Activated naive CD4-positive, alpha-beta T cell treated with anti-CD3 and anti-CD28 coated beads, Interleukin-2, amount 10 ng/mL, durations not matched to agents 7 days and 5 days (primary cell): Measurements from ENCODE around the gene LMNB1.
"Not testable (repeated sequence)": the region's sequence is repeated elsewhere in the genome, so short reads cannot be mapped to it uniquely, and the experiment has no call there.

ENCODE experiments used
- CTCF ChIA-PET: fragments of 350-600 bp; sonication (Branson Sonifier 250); formaldehyde crosslinking; loops from one replicate; lab custom pipeline; 2021; ENCODE audit warnings: antibody characterized with exemption; lab: Charles Lee
- DNase-seq: peaks from one replicate; pipeline ENCODE4 v3.0.0-alpha.2; 2020
- H3K27ac Mint-ChIP-seq: one replicate; pipeline ENCODE4 v1.8.0; 2021; ENCODE audit warnings: mild to moderate bottlenecking, moderate library complexity, mixed read lengths
- H3K27me3 Mint-ChIP-seq: one replicate; pipeline ENCODE4 v1.8.0; 2021; ENCODE audit warnings: mild to moderate bottlenecking, mixed read lengths
- H3K36me3 Mint-ChIP-seq: one replicate; pipeline ENCODE4 v1.8.0; 2021; ENCODE audit warnings: mixed read lengths
- H3K4me1 Mint-ChIP-seq: one replicate; pipeline ENCODE4 v1.8.0; 2021; ENCODE audit warnings: mixed read lengths
- H3K4me3 Mint-ChIP-seq: one replicate; pipeline ENCODE4 v1.8.0; 2021; ENCODE audit warnings: mild to moderate bottlenecking, moderate library complexity, mixed read lengths
- H3K9me3 Mint-ChIP-seq: one replicate; pipeline ENCODE4 v1.8.0; 2021; ENCODE audit warnings: mixed read lengths

Gene LMNB1

GRCh38 chr5:126757713-126758357 is 19.1 kb upstream of the LMNB1 start:
- Mint-ChIP-seq H3K4me1 (peaks cover 61% of the 10 kb centered on the region), H3K27ac (peak overlapping the region; percentile 85), H3K36me3 (no peaks in the 10 kb centered on the region), H3K4me3 (peak overlapping the region; percentile 43), H3K9me3 (no peaks in the 10 kb centered on the region), H3K27me3 (no peaks in the 10 kb centered on the region)
- DNase-seq = no peak
- CTCF ChIA-PET = interaction anchor here (0.6 to 3.3 kb wide), 8 partner anchors 10 to 81 kb away, joined by 3 to 10 read pairs (median 4); partner anchors contain the start of gene LMNB1

- DNase-seq = no peak
- H3K4me3 Mint-ChIP-seq = no peak overlapping the region
- H3K27me3 Mint-ChIP-seq = no peaks in the 10 kb centered on the region
- CTCF ChIA-PET = interaction anchor here (0.8 to 0.9 kb wide), 2 partner anchors 12 to 16 kb away, joined by 3 read pairs; no protein-coding TSS in a partner anchor
- H3K27ac Mint-ChIP-seq = no peak overlapping the region
- H3K36me3 Mint-ChIP-seq = no peaks in the 10 kb centered on the region
- H3K9me3 Mint-ChIP-seq = no peaks in the 10 kb centered on the region
- peaks cover 48% of the 10 kb centered on the region for H3K4me1 Mint-ChIP-seq
Observed at GRCh38 chr5:126763371-126763770, 13.6 kb upstream of the LMNB1 start.

GRCh38 chr5:126769703-126770102 is 7.2 kb upstream of the LMNB1 start:
- CTCF ChIA-PET = no interaction called here

GRCh38 chr5:126773536-126773935 is 3.4 kb upstream of the LMNB1 start:
- H3K27me3 Mint-ChIP-seq, H3K4me3 Mint-ChIP-seq, H3K27ac Mint-ChIP-seq, CTCF ChIA-PET, H3K9me3 Mint-ChIP-seq, DNase-seq: not testable (repeated sequence)
- Mint-ChIP-seq H3K36me3 (peaks cover 11% of the 10 kb centered on the region), H3K4me1 (peaks cover 13% of the 10 kb centered on the region)

More at GRCh38 chr5:126769703-126770102, 7.2 kb upstream of the LMNB1 start:
- Mint-ChIP-seq H3K27me3 (no peaks in the 10 kb centered on the region), H3K9me3 (no peaks in the 10 kb centered on the region), H3K4me3 (no peak overlapping the region), H3K4me1 (peaks cover 3% of the 10 kb centered on the region), H3K36me3 (no peaks in the 10 kb centered on the region), H3K27ac (no peak overlapping the region)
- DNase-seq = no peak

GRCh38 chr5:126774595-126774994 is 2.3 kb upstream of the LMNB1 start:
- DNase-seq, H3K9me3 Mint-ChIP-seq, H3K27me3 Mint-ChIP-seq, H3K4me3 Mint-ChIP-seq, H3K27ac Mint-ChIP-seq: not testable (repeated sequence)
- Mint-ChIP-seq H3K36me3 (peaks cover 22% of the 10 kb centered on the region), H3K4me1 (peaks cover 21% of the 10 kb centered on the region)
- CTCF ChIA-PET = interaction anchor here (0.7 to 1.8 kb wide), 2 partner anchors 15 to 17 kb away, joined by 4 to 10 read pairs; no protein-coding TSS in a partner anchor

- H3K36me3 Mint-ChIP-seq = peaks cover 34% of the 10 kb centered on the region
- H3K4me1 Mint-ChIP-seq = peaks cover 46% of the 10 kb centered on the region
- CTCF ChIA-PET = interaction anchor here (1.2 to 7.8 kb wide), 10 partner anchors 19 to 327 kb away, joined by 3 to 298 read pairs (median 15); no protein-coding TSS in a partner anchor
- DNase-seq = peak; percentile 67
- H3K27me3 Mint-ChIP-seq = no peaks in the 10 kb centered on the region
- no peaks in the 10 kb centered on the region for H3K9me3 Mint-ChIP-seq
- peak overlapping the region; percentile 96 for H3K4me3 Mint-ChIP-seq
- peak overlapping the region; percentile 99 for H3K27ac Mint-ChIP-seq
Observed at GRCh38 chr5:126777257-126777974, 480 bp downstream of the LMNB1 start.

- Mint-ChIP-seq H3K27ac (peak overlapping the region; percentile 99), H3K9me3 (no peaks in the 10 kb centered on the region), H3K4me3 (peak overlapping the region; percentile 96), H3K4me1 (peaks cover 46% of the 10 kb centered on the region), H3K36me3 (peaks cover 34% of the 10 kb centered on the region), H3K27me3 (no peaks in the 10 kb centered on the region)
- CTCF ChIA-PET = interaction anchor here (1.0 to 7.8 kb wide), 12 partner anchors 20 to 328 kb away, joined by 3 to 298 read pairs (median 10); partner anchors contain the start of gene PHAX
- DNase-seq = peak; percentile 98
Observed at GRCh38 chr5:126777975-126778674, 1.2 kb downstream of the LMNB1 start.

- H3K27me3 Mint-ChIP-seq = no peaks in the 10 kb centered on the region
- H3K36me3 Mint-ChIP-seq = peaks cover 38% of the 10 kb centered on the region
- peaks cover 51% of the 10 kb centered on the region for H3K4me1 Mint-ChIP-seq
- H3K27ac Mint-ChIP-seq = peak overlapping the region; percentile 99
- H3K4me3 Mint-ChIP-seq = peak overlapping the region; percentile 96
- no peaks in the 10 kb centered on the region for H3K9me3 Mint-ChIP-seq
- no peak for DNase-seq
- CTCF ChIA-PET = interaction anchor here (1.0 to 7.8 kb wide), 13 partner anchors 13 to 329 kb away, joined by 3 to 298 read pairs (median 9); partner anchors contain the start of gene PHAX
Observed at GRCh38 chr5:126778675-126779403, 1.9 kb downstream of the LMNB1 start.

GRCh38 chr5:126780165-126780827 is 3.4 kb downstream of the LMNB1 start:
- Mint-ChIP-seq H3K27me3 (no peaks in the 10 kb centered on the region), H3K36me3 (peaks cover 38% of the 10 kb centered on the region), H3K4me1 (peaks cover 50% of the 10 kb centered on the region), H3K4me3 (peak overlapping the region; percentile 96), H3K27ac (peak overlapping the region; percentile 99), H3K9me3 (no peaks in the 10 kb centered on the region)
- CTCF ChIA-PET = interaction anchor here (0.7 to 7.8 kb wide), 21 partner anchors 9 to 710 kb away, joined by 3 to 298 read pairs (median 5); no protein-coding TSS in a partner anchor
- DNase-seq = peak; percentile 69

- DNase-seq, H3K4me3 Mint-ChIP-seq, H3K9me3 Mint-ChIP-seq, H3K27me3 Mint-ChIP-seq, CTCF ChIA-PET: not testable (repeated sequence)
- Mint-ChIP-seq H3K4me1 (peaks cover 50% of the 10 kb centered on the region), H3K36me3 (peaks cover 27% of the 10 kb centered on the region), H3K27ac (peak overlapping the region; percentile 50)
Observed at GRCh38 chr5:126788409-126788808, 11.5 kb downstream of the LMNB1 start.

GRCh38 chr5:126793097-126793496 is 16.2 kb downstream of the LMNB1 start:
- Mint-ChIP-seq H3K4me1 (peaks cover 63% of the 10 kb centered on the region), H3K4me3 (no peak overlapping the region), H3K36me3 (peaks cover 27% of the 10 kb centered on the region), H3K27ac (no peak overlapping the region), H3K9me3 (no peaks in the 10 kb centered on the region), H3K27me3 (no peaks in the 10 kb centered on the region)
- CTCF ChIA-PET = interaction anchor here (2.0 kb wide), 1 partner anchor 13 kb away, joined by 6 read pairs; no protein-coding TSS in a partner anchor
- DNase-seq = no peak

GRCh38 chr5:126793648-126794047 is 16.7 kb downstream of the LMNB1 start:
- not testable (repeated sequence) for H3K27me3 Mint-ChIP-seq, H3K27ac Mint-ChIP-seq, H3K9me3 Mint-ChIP-seq, DNase-seq, H3K4me3 Mint-ChIP-seq
- Mint-ChIP-seq H3K4me1 (peaks cover 63% of the 10 kb centered on the region), H3K36me3 (peaks cover 27% of the 10 kb centered on the region)
- CTCF ChIA-PET = interaction anchor here (2.0 kb wide), 1 partner anchor 13 kb away, joined by 6 read pairs; no protein-coding TSS in a partner anchor
